Testis (tissue), 2 donors: ENCODE results near the gene SERGEF.

Experiments used
- POLR2A ChIP-seq: fragments of 450-650 bp; IDR thresholded peaks from one replicate; pipeline ENCODE4 v1.6.1; 2017; ENCODE audit warnings: antibody characterized with exemption, mild to moderate bottlenecking, moderate library complexity
- TF ChIP-seq, protein P1 (sequence below), 3 experiments: fragments of 450-650 bp in 2 of 3; fragments of 200-600 bp in 1 of 3; sonication (generic) in 1 of 3; IDR thresholded peaks; one replicate each; pipeline ENCODE4 v1.5.1; 2016 to 2019; ENCODE audit warnings: antibody characterized with exemption in 3 of 3, mild to moderate bottlenecking in 2 of 3, moderate library complexity in 1 of 3

DNA sequence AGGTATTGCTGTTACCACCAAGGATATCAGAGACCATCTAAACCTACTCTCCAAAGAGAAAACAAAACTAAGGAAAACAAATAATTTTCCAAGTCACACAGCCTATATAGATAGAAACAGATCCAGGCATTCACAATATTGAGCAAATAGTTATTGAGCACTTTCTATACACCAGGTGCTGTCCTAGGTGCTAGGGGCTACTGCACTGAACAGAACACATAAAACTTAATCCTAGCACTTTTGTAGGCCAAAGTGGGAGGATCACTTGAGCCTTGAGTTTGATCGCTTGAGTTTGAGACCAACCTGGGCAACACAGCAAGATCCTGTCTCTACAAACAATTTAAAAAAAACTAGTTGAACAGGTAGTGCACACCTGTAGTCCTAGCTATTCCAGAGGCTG lies 44.6 kb downstream of the SERGEF start:
- TF ChIP-seq, protein P1, sequence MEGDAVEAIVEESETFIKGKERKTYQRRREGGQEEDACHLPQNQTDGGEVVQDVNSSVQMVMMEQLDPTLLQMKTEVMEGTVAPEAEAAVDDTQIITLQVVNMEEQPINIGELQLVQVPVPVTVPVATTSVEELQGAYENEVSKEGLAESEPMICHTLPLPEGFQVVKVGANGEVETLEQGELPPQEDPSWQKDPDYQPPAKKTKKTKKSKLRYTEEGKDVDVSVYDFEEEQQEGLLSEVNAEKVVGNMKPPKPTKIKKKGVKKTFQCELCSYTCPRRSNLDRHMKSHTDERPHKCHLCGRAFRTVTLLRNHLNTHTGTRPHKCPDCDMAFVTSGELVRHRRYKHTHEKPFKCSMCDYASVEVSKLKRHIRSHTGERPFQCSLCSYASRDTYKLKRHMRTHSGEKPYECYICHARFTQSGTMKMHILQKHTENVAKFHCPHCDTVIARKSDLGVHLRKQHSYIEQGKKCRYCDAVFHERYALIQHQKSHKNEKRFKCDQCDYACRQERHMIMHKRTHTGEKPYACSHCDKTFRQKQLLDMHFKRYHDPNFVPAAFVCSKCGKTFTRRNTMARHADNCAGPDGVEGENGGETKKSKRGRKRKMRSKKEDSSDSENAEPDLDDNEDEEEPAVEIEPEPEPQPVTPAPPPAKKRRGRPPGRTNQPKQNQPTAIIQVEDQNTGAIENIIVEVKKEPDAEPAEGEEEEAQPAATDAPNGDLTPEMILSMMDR (IDR thresholded peaks at IDR 0.05), result no peak
- no peak for TF ChIP-seq POLR2A
